ENCODE data around the gene NINJ1. TPM values are rescaled to one million over a fixed set of nuclear protein-coding genes. Genes with fewer than 3 reads are reported as not detected.
A peak's percentile ranks its signal among the peaks of the same experiment; 100 is the strongest.

NINJ1 gene
- polyA plus RNA-seq, 1 of the 3 experiments (the other 2 are of a cell fraction) = 31.7 TPM

DNA sequence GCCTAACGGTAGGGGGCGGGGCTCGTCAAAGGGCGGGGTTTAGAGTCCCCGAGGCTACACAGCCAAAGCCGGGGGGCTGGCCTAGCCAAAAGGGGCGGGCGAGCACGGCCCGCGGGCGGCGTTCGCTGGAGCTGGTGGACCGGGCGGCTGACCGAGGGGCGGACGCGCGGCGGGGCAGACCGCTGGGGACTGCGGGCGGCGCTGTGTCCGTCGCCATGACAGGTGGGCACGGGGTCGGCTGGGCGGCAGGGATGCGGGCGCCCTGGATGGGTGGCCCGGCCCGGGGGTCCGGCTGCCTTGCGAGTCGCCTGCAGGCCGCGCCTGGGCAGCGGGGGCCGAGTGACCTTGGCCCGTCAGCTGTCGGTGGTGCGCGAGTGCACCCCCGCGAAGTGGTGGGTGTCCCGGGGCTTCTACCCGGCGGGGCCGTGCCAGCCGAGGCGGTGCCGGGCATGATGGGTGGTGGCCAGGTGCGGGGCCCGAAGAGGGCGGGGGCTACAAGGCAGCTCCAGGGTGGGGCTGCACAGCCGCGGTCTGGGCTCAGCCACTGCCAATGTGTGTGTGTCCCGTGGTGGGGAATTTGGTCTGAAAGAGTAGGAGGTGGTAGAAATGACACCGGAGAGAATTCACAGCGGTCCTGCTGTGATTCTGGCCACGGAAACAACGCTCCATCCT, 37.8 kb downstream of the NINJ1 start, which contains the start of gene CARD19:
CARD19 (plus strand) TSS at position 87 of the 672 bp plus-strand sequence; CDS start at position 216, 129 bp downstream.
- H3K4me2 ChIP-seq = peak within 1 kb of the TSS; percentile 96
- TF ChIP-seq SMC3 (IDR thresholded peaks at IDR 0.05; ENCODE audit: low read depth, low read length) (no peak), EZH2phosphoT487 (IDR thresholded peaks at IDR 0.05; ENCODE audit: borderline replicate concordance, low read depth) (no peak), MXI1 (IDR thresholded peaks at IDR 0.05; ENCODE audit: low read depth, low read length) (peak; percentile 28; the same call in 1 of the 2 replicates), GABPA (IDR thresholded peaks at IDR 0.05; ENCODE audit: low read depth) (no peak), ELF1 (IDR thresholded peaks at IDR 0.05) (no peak), SIN3A (IDR thresholded peaks at IDR 0.05; ENCODE audit: borderline replicate concordance, low read depth, low read length) (peak; percentile 14; the same call in 1 of the 2 replicates), TEAD4 (IDR thresholded peaks at IDR 0.05; ENCODE audit: borderline replicate concordance, insufficient read depth) (no peak), RFX5 (IDR thresholded peaks at IDR 0.05; ENCODE audit: low read length) (no peak), FOXJ3 (CRISPR knock-in tag; IDR thresholded peaks at IDR 0.05) (no peak), FOSL2 (IDR thresholded peaks at IDR 0.05; ENCODE audit: borderline replicate concordance, low read depth) (no peak), GATA2 (CRISPR knock-in tag; IDR thresholded peaks at IDR 0.05) (no peak), TCF12 (IDR thresholded peaks at IDR 0.05) (no peak), POLR2AphosphoS5 (IDR thresholded peaks at IDR 0.05; ENCODE audit: low read depth, low read length) (peak; percentile 57; the same call in 1 of the 2 replicates), RCOR1 (IDR thresholded peaks at IDR 0.05; ENCODE audit: low read length) (no peak), NRF1 (IDR thresholded peaks at IDR 0.05; ENCODE audit: low read depth, low read length) (no peak), RXRA (IDR thresholded peaks at IDR 0.05; ENCODE audit: borderline replicate concordance, low read depth) (no peak), TAF1 (IDR thresholded peaks at IDR 0.05; ENCODE audit: borderline replicate concordance, low read depth, low read length) (peak; percentile 53; the same call in 1 of the 2 replicates), NFIC (IDR thresholded peaks at IDR 0.05; ENCODE audit: borderline replicate concordance) (no peak), CHD2 (IDR thresholded peaks at IDR 0.05; ENCODE audit: low read length, partially characterized antibody) (no peak)
- TF ChIP-seq, protein P1, sequence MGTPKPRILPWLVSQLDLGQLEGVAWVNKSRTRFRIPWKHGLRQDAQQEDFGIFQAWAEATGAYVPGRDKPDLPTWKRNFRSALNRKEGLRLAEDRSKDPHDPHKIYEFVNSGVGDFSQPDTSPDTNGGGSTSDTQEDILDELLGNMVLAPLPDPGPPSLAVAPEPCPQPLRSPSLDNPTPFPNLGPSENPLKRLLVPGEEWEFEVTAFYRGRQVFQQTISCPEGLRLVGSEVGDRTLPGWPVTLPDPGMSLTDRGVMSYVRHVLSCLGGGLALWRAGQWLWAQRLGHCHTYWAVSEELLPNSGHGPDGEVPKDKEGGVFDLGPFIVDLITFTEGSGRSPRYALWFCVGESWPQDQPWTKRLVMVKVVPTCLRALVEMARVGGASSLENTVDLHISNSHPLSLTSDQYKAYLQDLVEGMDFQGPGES (IDR thresholded peaks at IDR 0.05; ENCODE audit: low read depth, low read length) = no peak
- TF ChIP-seq, protein P2, sequence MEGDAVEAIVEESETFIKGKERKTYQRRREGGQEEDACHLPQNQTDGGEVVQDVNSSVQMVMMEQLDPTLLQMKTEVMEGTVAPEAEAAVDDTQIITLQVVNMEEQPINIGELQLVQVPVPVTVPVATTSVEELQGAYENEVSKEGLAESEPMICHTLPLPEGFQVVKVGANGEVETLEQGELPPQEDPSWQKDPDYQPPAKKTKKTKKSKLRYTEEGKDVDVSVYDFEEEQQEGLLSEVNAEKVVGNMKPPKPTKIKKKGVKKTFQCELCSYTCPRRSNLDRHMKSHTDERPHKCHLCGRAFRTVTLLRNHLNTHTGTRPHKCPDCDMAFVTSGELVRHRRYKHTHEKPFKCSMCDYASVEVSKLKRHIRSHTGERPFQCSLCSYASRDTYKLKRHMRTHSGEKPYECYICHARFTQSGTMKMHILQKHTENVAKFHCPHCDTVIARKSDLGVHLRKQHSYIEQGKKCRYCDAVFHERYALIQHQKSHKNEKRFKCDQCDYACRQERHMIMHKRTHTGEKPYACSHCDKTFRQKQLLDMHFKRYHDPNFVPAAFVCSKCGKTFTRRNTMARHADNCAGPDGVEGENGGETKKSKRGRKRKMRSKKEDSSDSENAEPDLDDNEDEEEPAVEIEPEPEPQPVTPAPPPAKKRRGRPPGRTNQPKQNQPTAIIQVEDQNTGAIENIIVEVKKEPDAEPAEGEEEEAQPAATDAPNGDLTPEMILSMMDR (IDR thresholded peaks at IDR 0.05) = peak; percentile 12; the same call in 1 of the 2 replicates
- TF ChIP-seq, protein P3, sequence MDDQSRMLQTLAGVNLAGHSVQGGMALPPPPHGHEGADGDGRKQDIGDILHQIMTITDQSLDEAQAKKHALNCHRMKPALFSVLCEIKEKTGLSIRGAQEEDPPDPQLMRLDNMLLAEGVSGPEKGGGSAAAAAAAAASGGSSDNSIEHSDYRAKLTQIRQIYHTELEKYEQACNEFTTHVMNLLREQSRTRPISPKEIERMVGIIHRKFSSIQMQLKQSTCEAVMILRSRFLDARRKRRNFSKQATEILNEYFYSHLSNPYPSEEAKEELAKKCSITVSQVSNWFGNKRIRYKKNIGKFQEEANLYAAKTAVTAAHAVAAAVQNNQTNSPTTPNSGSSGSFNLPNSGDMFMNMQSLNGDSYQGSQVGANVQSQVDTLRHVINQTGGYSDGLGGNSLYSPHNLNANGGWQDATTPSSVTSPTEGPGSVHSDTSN (IDR thresholded peaks at IDR 0.05) = no peak
- peaks cover 24 to 42% of the 10 kb centered on the region in 2 experiments; a peak in 3 of 4 replicates for H3K4me1 ChIP-seq (ENCODE audit: control insufficient read depth in 1 of 2, insufficient read depth in 2 of 2, low read depth in 1 of 2, low read length in 1 of 2)
- POLR2A ChIA-PET = no interaction called here
- H3K9me3 ChIP-seq = no peaks in the 10 kb centered on the region
- H3K27ac ChIP-seq (ENCODE audit: low read depth in 2 of 2, low read length in 1 of 2) = peak within 1 kb of the TSS; percentile 88 to 89
- H3K27me3 ChIP-seq (ENCODE audit: insufficient read depth) = no peaks in the 10 kb centered on the region
- H3K79me2 ChIP-seq (ENCODE audit: insufficient read depth) = peaks cover 47% of the 10 kb centered on the region
- H3K36me3 ChIP-seq (replicated peaks in 1 of 2; ENCODE audit: control insufficient read depth in 1 of 2, insufficient read depth in 2 of 2, low read length in 1 of 2) = peaks cover 0 to 5% of the 10 kb centered on the region in 2 experiments
- H2AFZ ChIP-seq (ENCODE audit: low read depth) = peak within 1 kb of the TSS; percentile 97
- WGBS (ENCODE audit: low lambda C conversion rate) = 4% methylated on average over 9 of the region's 65 CpGs
- H3K9me2 ChIP-seq = no peaks in the 10 kb centered on the region
- peak within 1 kb of the TSS; percentile 84 for H3K9ac ChIP-seq
- H4K20me1 ChIP-seq (ENCODE audit: insufficient read depth) = peaks cover 22% of the 10 kb centered on the region
- CTCF ChIA-PET = interaction anchor here (1.6 to 4.1 kb wide), 2 partner anchors 13 to 92 kb away, joined by 7 to 28 read pairs; no protein-coding TSS in a partner anchor
- DNase-seq = no peak
- H3K4me3 ChIP-seq (ENCODE audit: low read depth in 2 of 2, low read length in 1 of 2) = peak within 1 kb of the TSS; percentile 96 to 97
- peaks cover 31% of the 10 kb centered on the region for H3F3A ChIP-seq (replicated peaks; ENCODE audit: insufficient read depth)

Data from SK-N-SH (cell line).